Measurements from ENCODE around the gene MCL1. TPM values are rescaled to one million over a fixed set of nuclear protein-coding genes. Genes with fewer than 3 reads are reported as not detected.

Gene MCL1
- polyA plus RNA-seq, 1 of the 3 experiments (the other 2 are of a cell fraction): 110 TPM

GRCh38 chr1:150554086-150554452 is 25.3 kb downstream of the MCL1 start:
- DNase-seq: no peak
- no peak for TF ChIP-seq TAF1 (IDR thresholded peaks at IDR 0.05; ENCODE audit: borderline replicate concordance, low read depth, low read length)
- TF ChIP-seq REST (IDR thresholded peaks at IDR 0.05; ENCODE audit: low read depth, low read length): no peak
- TF ChIP-seq IRF3 (IDR thresholded peaks at IDR 0.05; ENCODE audit: low read depth, low read length): no peak
- no peak for TF ChIP-seq NFIC (IDR thresholded peaks at IDR 0.05; ENCODE audit: borderline replicate concordance)
- no peak for TF ChIP-seq EP300 (IDR thresholded peaks at IDR 0.05; ENCODE audit: borderline replicate concordance in 1 of 2, low read depth in 1 of 2, low read length in 1 of 2)
- no peak for TF ChIP-seq CHD2 (IDR thresholded peaks at IDR 0.05; ENCODE audit: low read length, partially characterized antibody)
- TF ChIP-seq PBX3 (IDR thresholded peaks at IDR 0.05): no peak
- no peak for TF ChIP-seq SIN3A (IDR thresholded peaks at IDR 0.05; ENCODE audit: borderline replicate concordance, low read depth, low read length)
- Histone ChIP-seq H3K27me3 (ENCODE audit: insufficient read depth) (no peaks in the 10 kb centered on the region), H3K9me2 (no peaks in the 10 kb centered on the region), H4K20me1 (ENCODE audit: insufficient read depth) (no peaks in the 10 kb centered on the region), H3K36me3 (replicated peaks in 1 of 2; ENCODE audit: control insufficient read depth in 1 of 2, insufficient read depth in 2 of 2, low read length in 1 of 2) (no peaks in the 10 kb centered on the region), H3K79me2 (ENCODE audit: insufficient read depth) (peaks cover 12% of the 10 kb centered on the region; the same call in 1 of the 2 replicates), H3K9ac (no peak overlapping the region), H3K4me2 (no peak overlapping the region), H3K9me3 (no peaks in the 10 kb centered on the region), H2AFZ (ENCODE audit: low read depth) (no peak overlapping the region), H3K4me3 (ENCODE audit: low read depth in 2 of 2, low read length in 1 of 2) (no peak overlapping the region), H3K4me1 (ENCODE audit: control insufficient read depth in 1 of 2, insufficient read depth in 2 of 2, low read depth in 1 of 2, low read length in 1 of 2) (peaks cover 4 to 13% of the 10 kb centered on the region in 2 experiments; a peak in 2 of 4 replicates), H3K27ac (ENCODE audit: low read depth in 2 of 2, low read length in 1 of 2) (no peak overlapping the region), H3F3A (replicated peaks; ENCODE audit: insufficient read depth) (peaks cover 17% of the 10 kb centered on the region)
- WGBS (ENCODE audit: low lambda C conversion rate): 96% methylated on average over 4 of the region's 8 CpGs
- POLR2A ChIA-PET: interaction anchor here (0.8 kb wide), 1 partner anchor 8 kb away, joined by 3 read pairs; no protein-coding TSS in a partner anchor
- CTCF ChIA-PET: interaction anchor here (0.8 to 1.5 kb wide), 2 partner anchors 22 to 67 kb away, joined by 4 to 6 read pairs; no protein-coding TSS in a partner anchor

GRCh38 chr1:150553392-150554085 is 25.9 kb downstream of the MCL1 start:
- CTCF ChIA-PET: interaction anchor here (0.8 to 7.3 kb wide), 2 partner anchors 7 to 68 kb away, joined by 4 to 88 read pairs; no protein-coding TSS in a partner anchor
- no peak for TF ChIP-seq TCF12 (IDR thresholded peaks at IDR 0.05)
- no peak for TF ChIP-seq TEAD4 (IDR thresholded peaks at IDR 0.05; ENCODE audit: borderline replicate concordance, insufficient read depth)
- TF ChIP-seq CTCF (IDR thresholded peaks at IDR 0.05): no peak
- TF ChIP-seq MXI1 (IDR thresholded peaks at IDR 0.05; ENCODE audit: low read depth, low read length): no peak
- TF ChIP-seq MAX (IDR thresholded peaks at IDR 0.05; ENCODE audit: low read depth): no peak
- no peak for TF ChIP-seq REST (IDR thresholded peaks at IDR 0.05; ENCODE audit: low read depth, low read length)

More at GRCh38 chr1:150553392-150554085, 25.9 kb downstream of the MCL1 start:
- no peaks in the 10 kb centered on the region for H3K9me2 ChIP-seq
- H3K36me3 ChIP-seq (replicated peaks in 1 of 2; ENCODE audit: control insufficient read depth in 1 of 2, insufficient read depth in 2 of 2, low read length in 1 of 2): no peaks in the 10 kb centered on the region
- peaks cover 8% of the 10 kb centered on the region; the same call in 1 of the 2 replicates for H3K79me2 ChIP-seq (ENCODE audit: insufficient read depth)
- 96% methylated on average over 13 of the region's 23 CpGs for WGBS (ENCODE audit: low lambda C conversion rate)
- no peak overlapping the region for H3K4me2 ChIP-seq
- H3K27ac ChIP-seq (ENCODE audit: low read depth in 2 of 2, low read length in 1 of 2): no peak overlapping the region
- H3K27me3 ChIP-seq (ENCODE audit: insufficient read depth): no peaks in the 10 kb centered on the region
- H3F3A ChIP-seq (replicated peaks; ENCODE audit: insufficient read depth): peaks cover 17% of the 10 kb centered on the region
- no peaks in the 10 kb centered on the region for H4K20me1 ChIP-seq (ENCODE audit: insufficient read depth)
- H3K4me1 ChIP-seq (ENCODE audit: control insufficient read depth in 1 of 2, insufficient read depth in 2 of 2, low read depth in 1 of 2, low read length in 1 of 2): peaks cover 5 to 13% of the 10 kb centered on the region in 2 experiments; a peak in 2 of 4 replicates
- H3K4me3 ChIP-seq (ENCODE audit: low read depth in 2 of 2, low read length in 1 of 2): no peak overlapping the region
- DNase-seq: no peak
- POLR2A ChIA-PET: interaction anchor here (0.8 kb wide), 1 partner anchor 9 kb away, joined by 3 read pairs; no protein-coding TSS in a partner anchor
- H3K9me3 ChIP-seq: no peaks in the 10 kb centered on the region
- no peak overlapping the region for H2AFZ ChIP-seq (ENCODE audit: low read depth)
- no peak overlapping the region for H3K9ac ChIP-seq
